ENCODE results near the gene ZNF343. TPM values are rescaled to one million over a fixed set of nuclear protein-coding genes. Genes with fewer than 3 reads are reported as not detected.

The ZNF343 gene
- total and polyA plus RNA-seq, 2 donors from 2014 or later = 7.9 to 12.1 TPM

DNA sequence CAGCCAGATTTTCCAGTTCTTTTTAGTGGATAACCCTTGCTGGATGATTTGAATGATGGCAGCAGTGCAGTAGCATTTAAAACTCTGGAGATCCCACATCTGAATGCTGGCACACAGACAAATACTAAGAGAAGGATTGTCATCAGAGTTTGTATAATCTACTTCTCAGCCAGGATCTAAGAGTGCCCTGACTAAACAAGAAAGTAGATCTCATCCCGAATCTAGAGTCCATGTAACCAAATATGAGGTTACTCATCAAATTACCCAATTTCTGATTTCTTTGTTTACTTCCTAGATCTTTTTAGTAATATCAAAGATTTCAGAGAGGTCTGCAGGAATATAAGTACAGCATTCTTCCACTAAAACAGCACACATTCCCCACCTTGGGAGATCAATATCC, 35.5 kb upstream of the ZNF343 start:
- Histone ChIP-seq H3K9ac (ENCODE audit: low read length in 3 of 3) (no peak overlapping the region), H3K27me3 (ENCODE audit: control insufficient read depth, insufficient read depth, low read length) (no peaks in the 10 kb centered on the region), H3K9me3 (ENCODE audit: control insufficient read depth in 2 of 3, insufficient read depth in 1 of 3, low read length in 3 of 3) (no peaks in the 10 kb centered on the region), H3K4me1 (ENCODE audit: control insufficient read depth in 2 of 3, insufficient read depth in 2 of 3, low read depth in 1 of 3, low read length in 3 of 3) (no peaks in the 10 kb centered on the region), H3K27ac (ENCODE audit: low read depth in 2 of 2, low read length in 2 of 2) (no peak overlapping the region), H3K36me3 (ENCODE audit: control insufficient read depth in 2 of 3, insufficient read depth in 3 of 3, low read length in 3 of 3) (no peaks in the 10 kb centered on the region), H3K4me3 (ENCODE audit: low read length in 3 of 3) (no peak overlapping the region)
- TF ChIP-seq, protein P1, sequence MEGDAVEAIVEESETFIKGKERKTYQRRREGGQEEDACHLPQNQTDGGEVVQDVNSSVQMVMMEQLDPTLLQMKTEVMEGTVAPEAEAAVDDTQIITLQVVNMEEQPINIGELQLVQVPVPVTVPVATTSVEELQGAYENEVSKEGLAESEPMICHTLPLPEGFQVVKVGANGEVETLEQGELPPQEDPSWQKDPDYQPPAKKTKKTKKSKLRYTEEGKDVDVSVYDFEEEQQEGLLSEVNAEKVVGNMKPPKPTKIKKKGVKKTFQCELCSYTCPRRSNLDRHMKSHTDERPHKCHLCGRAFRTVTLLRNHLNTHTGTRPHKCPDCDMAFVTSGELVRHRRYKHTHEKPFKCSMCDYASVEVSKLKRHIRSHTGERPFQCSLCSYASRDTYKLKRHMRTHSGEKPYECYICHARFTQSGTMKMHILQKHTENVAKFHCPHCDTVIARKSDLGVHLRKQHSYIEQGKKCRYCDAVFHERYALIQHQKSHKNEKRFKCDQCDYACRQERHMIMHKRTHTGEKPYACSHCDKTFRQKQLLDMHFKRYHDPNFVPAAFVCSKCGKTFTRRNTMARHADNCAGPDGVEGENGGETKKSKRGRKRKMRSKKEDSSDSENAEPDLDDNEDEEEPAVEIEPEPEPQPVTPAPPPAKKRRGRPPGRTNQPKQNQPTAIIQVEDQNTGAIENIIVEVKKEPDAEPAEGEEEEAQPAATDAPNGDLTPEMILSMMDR (IDR thresholded peaks at IDR 0.05; ENCODE audit: borderline replicate concordance, extremely low read depth, insufficient read depth) = no peak
- FAIRE-seq (no peak), DNase-seq (no peak)
- intact Hi-C loops (cut with DNase I) = no loop called here

GRCh38 chr20:2542361-2542760, 33.6 kb upstream of the ZNF343 start:
- Histone ChIP-seq H3K9me3 (ENCODE audit: control insufficient read depth in 2 of 3, insufficient read depth in 1 of 3, low read length in 3 of 3) (no peaks in the 10 kb centered on the region), H3K27me3 (ENCODE audit: control insufficient read depth, insufficient read depth, low read length) (no peaks in the 10 kb centered on the region), H3K36me3 (ENCODE audit: control insufficient read depth in 2 of 3, insufficient read depth in 3 of 3, low read length in 3 of 3) (no peaks in the 10 kb centered on the region), H3K9ac (ENCODE audit: low read length in 3 of 3) (no peak overlapping the region), H3K4me3 (ENCODE audit: low read length in 3 of 3) (no peak overlapping the region), H3K27ac (ENCODE audit: low read depth in 2 of 2, low read length in 2 of 2) (no peak overlapping the region), H3K4me1 (ENCODE audit: control insufficient read depth in 2 of 3, insufficient read depth in 2 of 3, low read depth in 1 of 3, low read length in 3 of 3) (no peaks in the 10 kb centered on the region)
- no peak for DNase-seq
- FAIRE-seq = no peak
- TF ChIP-seq, protein P1 (IDR thresholded peaks at IDR 0.05; ENCODE audit: borderline replicate concordance, extremely low read depth, insufficient read depth) = no peak
- intact Hi-C loops (cut with DNase I) = no loop called here

- TF ChIP-seq, protein P1 (IDR thresholded peaks at IDR 0.05; ENCODE audit: borderline replicate concordance, extremely low read depth, insufficient read depth) = no peak
- Histone ChIP-seq H3K36me3 (ENCODE audit: control insufficient read depth in 2 of 3, insufficient read depth in 3 of 3, low read length in 3 of 3) (no peaks in the 10 kb centered on the region), H3K9me3 (ENCODE audit: control insufficient read depth in 2 of 3, insufficient read depth in 1 of 3, low read length in 3 of 3) (no peaks in the 10 kb centered on the region), H3K27me3 (ENCODE audit: control insufficient read depth, insufficient read depth, low read length) (no peaks in the 10 kb centered on the region), H3K9ac (ENCODE audit: low read length in 3 of 3) (no peak overlapping the region), H3K4me3 (ENCODE audit: low read length in 3 of 3) (no peak overlapping the region), H3K4me1 (ENCODE audit: control insufficient read depth in 2 of 3, insufficient read depth in 2 of 3, low read depth in 1 of 3, low read length in 3 of 3) (no peaks in the 10 kb centered on the region), H3K27ac (ENCODE audit: low read depth in 2 of 2, low read length in 2 of 2) (no peak overlapping the region)
- DNase-seq (peak in 2 of 5 donors; percentile 70), FAIRE-seq (no peak)
- intact Hi-C loops (cut with DNase I) = no loop called here
Observed at GRCh38 chr20:2541940-2542339, 33.2 kb upstream of the ZNF343 start.
